ENCODE data around the gene ETNK2. TPM values are rescaled to one million over a fixed set of nuclear protein-coding genes. Genes with fewer than 3 reads are reported as not detected.

Gene ETNK2
- total RNA-seq (2014; rRNA removed; shearing (Covaris generic)) (18.9 and 26.2 TPM in 2 replicates), polyA plus RNA-seq (2016; fragmentation: Nextera tagmentation; extraction: Ambion mirVana) (7.6 and 9.0 TPM in 2 replicates)
- long read RNA-seq, transcript ETNK2-203 (8 exons, 2,434 nt), result major isoform, 12 of 14 reads
- long read RNA-seq, partial matches to known transcripts, result 0 of 14 reads
- long read RNA-seq, other reads (novel, unspliced or antisense), result 1 of 14 reads

- peaks cover 26% of the 10 kb centered on the region for H3K27me3 Mint-ChIP-seq (ENCODE audit: insufficient read depth, low read depth, poor library complexity)
- TF ChIP-seq CREB1 (CRISPR knock-in tag; IDR thresholded peaks at IDR 0.05; ENCODE audit: low read depth), result peak; percentile 70
- TF ChIP-seq EZH2 (IDR thresholded peaks at IDR 0.05; ENCODE audit: low read depth, unreplicated experiment), result no peak
- 0 out of 2 replicates have a peak, but pooled peaks have one; percentile 40 for TF ChIP-seq POLR2AphosphoS5 (IDR thresholded peaks at IDR 0.05; ENCODE audit: low read depth)
- TF ChIP-seq ETS1 (IDR thresholded peaks at IDR 0.05), result no peak
- TF ChIP-seq JUNB (IDR thresholded peaks at IDR 0.05; ENCODE audit: unreplicated experiment), result no peak
- no peak for TF ChIP-seq ZNF331 (CRISPR knock-in tag; IDR thresholded peaks at IDR 0.05; ENCODE audit: low read depth)
- no peak within 1 kb of the TSS for H3K27ac ChIP-seq (ENCODE audit: low read depth)
These were observed at the start of gene ETNK2 for GRCh38 chr1:204151552-204152309. TSS of gene ETNK2 (minus strand) at chr1:204152044. CDS start at chr1:204151852, 192 bp downstream.

GRCh38 chr1:204201348-204202040, 49.6 kb upstream of the ETNK2 start:
- peaks cover 5% of the 10 kb centered on the region for H3K27me3 Mint-ChIP-seq (ENCODE audit: insufficient read depth, low read depth, poor library complexity)
- H3K4me2 ChIP-seq, result no peak overlapping the region
- H3K27ac ChIP-seq (ENCODE audit: low read depth), result no peak overlapping the region
- H3K4me1 Mint-ChIP-seq, result peaks cover 10% of the 10 kb centered on the region; the same call in 2 of the 3 replicates
- DNase-seq (ENCODE audit: low spot score), result no peak
- peaks cover under 1% of the 10 kb centered on the region; the same call in 1 of the 2 replicates for H3F3A ChIP-seq (replicated peaks; ENCODE audit: low read depth)
- H4K20me1 ChIP-seq (replicated peaks; ENCODE audit: insufficient read depth), result no peaks in the 10 kb centered on the region; the same call in 1 of the 2 replicates
- no peaks in the 10 kb centered on the region for H3K9me3 Mint-ChIP-seq
- H3K9me2 ChIP-seq (ENCODE audit: insufficient read depth), result no peaks in the 10 kb centered on the region
- H3K4me3 ChIP-seq, result no peak overlapping the region
- H3K4me3 Mint-ChIP-seq, result no peak overlapping the region
- H3K4me1 ChIP-seq (ENCODE audit: insufficient read depth), result no peaks in the 10 kb centered on the region
- no peak for TF ChIP-seq JUNB (IDR thresholded peaks at IDR 0.05; ENCODE audit: unreplicated experiment)
- H3K36me3 Mint-ChIP-seq (ENCODE audit: low read depth), result no peaks in the 10 kb centered on the region
- no peak overlapping the region for H3K27ac Mint-ChIP-seq
- no peak for ATAC-seq
- H3K27me3 ChIP-seq (ENCODE audit: insufficient read depth), result no peaks in the 10 kb centered on the region
- no peaks in the 10 kb centered on the region for H3K79me2 ChIP-seq (replicated peaks; ENCODE audit: insufficient read depth)
- no peak overlapping the region for H2AFZ ChIP-seq
- H3K36me3 ChIP-seq (ENCODE audit: insufficient read depth), result no peaks in the 10 kb centered on the region

More at GRCh38 chr1:204151552-204152309, at the start of gene ETNK2:
- Mint-ChIP-seq H3K36me3 (ENCODE audit: low read depth) (no peaks in the 10 kb centered on the region; the same call in 1 of the 3 replicates), H3K4me3 (peak within 1 kb of the TSS; percentile 81), H3K4me1 (peaks cover 48% of the 10 kb centered on the region), H3K9me3 (no peaks in the 10 kb centered on the region), H3K27ac (no peak within 1 kb of the TSS)
- Histone ChIP-seq H3K36me3 (ENCODE audit: insufficient read depth) (no peaks in the 10 kb centered on the region), H3K4me1 (ENCODE audit: insufficient read depth) (peaks cover 31% of the 10 kb centered on the region), H3K4me3 (peak within 1 kb of the TSS; percentile 85), H3K27me3 (ENCODE audit: insufficient read depth) (peaks cover 19% of the 10 kb centered on the region; the same call in 1 of the 2 replicates), H3F3A (replicated peaks; ENCODE audit: low read depth) (no peaks in the 10 kb centered on the region; the same call in 1 of the 2 replicates), H3K79me2 (replicated peaks; ENCODE audit: insufficient read depth) (no peaks in the 10 kb centered on the region), H2AFZ (peak within 1 kb of the TSS; percentile 97), H3K9me2 (ENCODE audit: insufficient read depth) (no peaks in the 10 kb centered on the region), H3K4me2 (peak within 1 kb of the TSS; percentile 92), H4K20me1 (replicated peaks; ENCODE audit: insufficient read depth) (no peaks in the 10 kb centered on the region)
- DNase-seq (ENCODE audit: low spot score) (peak; percentile 65), ATAC-seq (peak; percentile 20)
